ENCODE data around the gene HMBS.

The HMBS gene

DNA sequence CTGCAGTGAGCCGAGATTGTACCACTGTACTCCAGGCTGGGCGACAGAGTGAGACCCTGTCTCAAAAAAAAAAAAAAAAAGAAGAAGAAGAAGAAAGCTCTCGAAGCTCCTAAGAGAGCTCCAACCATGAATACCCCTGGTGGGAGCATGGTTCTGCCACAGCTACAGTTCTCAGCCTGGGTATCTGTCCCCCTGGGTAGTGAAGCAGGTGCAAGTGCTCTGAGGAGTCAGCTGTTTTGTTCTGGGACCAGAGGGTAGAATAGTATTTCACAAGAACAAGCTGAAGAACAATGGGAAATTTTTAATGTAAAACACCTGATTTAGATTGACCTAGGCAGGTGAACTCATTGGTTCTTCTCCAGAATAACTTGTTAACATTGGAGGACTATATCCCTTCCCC is 23.4 kb upstream of the HMBS start:
- Histone ChIP-seq H3K4me3 (ENCODE audit: insufficient read depth, low read length, poor library complexity, severe bottlenecking) (no peak overlapping the region), H3K27me3 (ENCODE audit: low read length) (no peaks in the 10 kb centered on the region), H3K4me2 (ENCODE audit: low read depth, low read length, poor library complexity, severe bottlenecking) (no peak overlapping the region), H3K9me2 (replicated peaks; ENCODE audit: insufficient read depth, low read length) (no peaks in the 10 kb centered on the region), H2AFZ (ENCODE audit: low read depth, low read length, severe bottlenecking) (no peak overlapping the region), H3K27ac (ENCODE audit: low read depth, low read length) (no peak overlapping the region), H3F3A (ENCODE audit: insufficient read depth) (peaks cover 11% of the 10 kb centered on the region; the same call in 1 of the 2 replicates), H3K79me2 (ENCODE audit: insufficient read depth, low read length) (peaks cover 25% of the 10 kb centered on the region), H3K9ac (ENCODE audit: low read length) (no peak overlapping the region), H3K36me3 (ENCODE audit: low read length) (no peaks in the 10 kb centered on the region; the same call in 1 of the 2 replicates), H3K9me3 (ENCODE audit: insufficient read depth, low read length) (no peaks in the 10 kb centered on the region), H4K20me1 (ENCODE audit: low read depth, low read length) (no peaks in the 10 kb centered on the region)
- TF ChIP-seq EZH2phosphoT487 (conservative IDR thresholded peaks at IDR 0.05; ENCODE audit: low read length), result no peak
- TF ChIP-seq, protein P1, sequence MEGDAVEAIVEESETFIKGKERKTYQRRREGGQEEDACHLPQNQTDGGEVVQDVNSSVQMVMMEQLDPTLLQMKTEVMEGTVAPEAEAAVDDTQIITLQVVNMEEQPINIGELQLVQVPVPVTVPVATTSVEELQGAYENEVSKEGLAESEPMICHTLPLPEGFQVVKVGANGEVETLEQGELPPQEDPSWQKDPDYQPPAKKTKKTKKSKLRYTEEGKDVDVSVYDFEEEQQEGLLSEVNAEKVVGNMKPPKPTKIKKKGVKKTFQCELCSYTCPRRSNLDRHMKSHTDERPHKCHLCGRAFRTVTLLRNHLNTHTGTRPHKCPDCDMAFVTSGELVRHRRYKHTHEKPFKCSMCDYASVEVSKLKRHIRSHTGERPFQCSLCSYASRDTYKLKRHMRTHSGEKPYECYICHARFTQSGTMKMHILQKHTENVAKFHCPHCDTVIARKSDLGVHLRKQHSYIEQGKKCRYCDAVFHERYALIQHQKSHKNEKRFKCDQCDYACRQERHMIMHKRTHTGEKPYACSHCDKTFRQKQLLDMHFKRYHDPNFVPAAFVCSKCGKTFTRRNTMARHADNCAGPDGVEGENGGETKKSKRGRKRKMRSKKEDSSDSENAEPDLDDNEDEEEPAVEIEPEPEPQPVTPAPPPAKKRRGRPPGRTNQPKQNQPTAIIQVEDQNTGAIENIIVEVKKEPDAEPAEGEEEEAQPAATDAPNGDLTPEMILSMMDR (IDR thresholded peaks at IDR 0.05; ENCODE audit: insufficient read depth, low read length, poor library complexity, severe bottlenecking), result no peak

DNA sequence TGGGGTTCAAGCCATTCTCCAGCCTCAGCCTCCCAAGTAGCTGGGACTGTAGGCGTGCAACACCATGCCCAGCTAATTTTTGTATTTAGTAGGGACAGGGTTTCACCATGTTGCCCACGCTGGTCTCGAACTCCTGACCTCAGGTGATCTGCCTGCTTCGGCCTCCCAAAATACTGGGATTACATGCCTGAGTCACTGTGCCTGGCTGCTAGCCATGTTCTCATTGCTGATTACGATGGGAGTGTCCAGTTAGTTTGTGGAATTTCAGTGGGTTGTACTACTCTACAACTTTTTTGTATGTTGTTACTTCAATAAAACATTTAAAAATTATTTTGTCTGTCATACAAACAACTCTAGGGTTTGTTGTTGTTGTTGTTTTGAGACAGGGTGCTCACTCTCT is 21.9 kb upstream of the HMBS start:
- no peaks in the 10 kb centered on the region for H3K27me3 ChIP-seq (ENCODE audit: low read length)
- no peaks in the 10 kb centered on the region for H4K20me1 ChIP-seq (ENCODE audit: low read depth, low read length)
- H2AFZ ChIP-seq (ENCODE audit: low read depth, low read length, severe bottlenecking), result no peak overlapping the region
- TF ChIP-seq, protein P1 (IDR thresholded peaks at IDR 0.05; ENCODE audit: insufficient read depth, low read length, poor library complexity, severe bottlenecking), result no peak
- no peak for TF ChIP-seq EZH2phosphoT487 (conservative IDR thresholded peaks at IDR 0.05; ENCODE audit: low read length)
- H3K9ac ChIP-seq (ENCODE audit: low read length), result no peak overlapping the region
- H3K9me3 ChIP-seq (ENCODE audit: insufficient read depth, low read length), result no peaks in the 10 kb centered on the region
- no peaks in the 10 kb centered on the region for H3K9me2 ChIP-seq (replicated peaks; ENCODE audit: insufficient read depth, low read length)
- H3F3A ChIP-seq (ENCODE audit: insufficient read depth), result peaks cover 14% of the 10 kb centered on the region; the same call in 1 of the 2 replicates
- no peak overlapping the region for H3K4me2 ChIP-seq (ENCODE audit: low read depth, low read length, poor library complexity, severe bottlenecking)
- H3K36me3 ChIP-seq (ENCODE audit: low read length), result no peaks in the 10 kb centered on the region; the same call in 1 of the 2 replicates
- no peak overlapping the region for H3K27ac ChIP-seq (ENCODE audit: low read depth, low read length)
- H3K4me3 ChIP-seq (ENCODE audit: insufficient read depth, low read length, poor library complexity, severe bottlenecking), result no peak overlapping the region
- H3K79me2 ChIP-seq (ENCODE audit: insufficient read depth, low read length), result peaks cover 29% of the 10 kb centered on the region

DNA sequence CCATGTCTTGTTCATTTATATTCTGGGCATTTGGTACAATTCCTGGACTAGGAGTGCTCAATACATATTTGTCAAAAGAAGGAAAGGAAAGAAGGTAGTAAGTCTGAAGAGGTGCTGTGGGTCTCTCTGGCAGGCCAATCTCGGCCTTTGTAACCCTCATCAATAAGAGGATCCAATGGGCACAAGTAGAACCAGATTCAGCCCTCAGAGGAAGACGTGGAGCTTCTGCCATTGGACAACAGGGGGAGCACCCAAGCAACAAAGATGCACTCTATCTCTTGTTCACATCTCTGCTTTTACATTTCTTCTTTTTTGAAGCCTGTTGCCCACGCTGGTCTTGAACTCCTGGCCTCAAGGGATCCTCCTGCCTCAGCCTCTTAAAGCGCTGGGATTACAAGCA is 19.3 kb upstream of the HMBS start:
- Histone ChIP-seq H3K79me2 (ENCODE audit: insufficient read depth, low read length) (peaks cover 35% of the 10 kb centered on the region), H3K9me3 (ENCODE audit: insufficient read depth, low read length) (no peaks in the 10 kb centered on the region), H4K20me1 (ENCODE audit: low read depth, low read length) (no peaks in the 10 kb centered on the region), H3K4me2 (ENCODE audit: low read depth, low read length, poor library complexity, severe bottlenecking) (no peak overlapping the region), H3K36me3 (ENCODE audit: low read length) (no peaks in the 10 kb centered on the region; the same call in 1 of the 2 replicates), H3K9me2 (replicated peaks; ENCODE audit: insufficient read depth, low read length) (no peaks in the 10 kb centered on the region), H3K27ac (ENCODE audit: low read depth, low read length) (no peak overlapping the region), H3K27me3 (ENCODE audit: low read length) (no peaks in the 10 kb centered on the region), H3K9ac (ENCODE audit: low read length) (no peak overlapping the region), H3K4me3 (ENCODE audit: insufficient read depth, low read length, poor library complexity, severe bottlenecking) (no peak overlapping the region), H2AFZ (ENCODE audit: low read depth, low read length, severe bottlenecking) (no peak overlapping the region), H3F3A (ENCODE audit: insufficient read depth) (peaks cover 14% of the 10 kb centered on the region; the same call in 1 of the 2 replicates)
- TF ChIP-seq, protein P1 (IDR thresholded peaks at IDR 0.05; ENCODE audit: insufficient read depth, low read length, poor library complexity, severe bottlenecking), result peak; percentile 38
- no peak for TF ChIP-seq EZH2phosphoT487 (conservative IDR thresholded peaks at IDR 0.05; ENCODE audit: low read length)
